ENCODE measurements around the gene CENPM. TPM values are rescaled to one million over a fixed set of nuclear protein-coding genes. Genes with fewer than 3 reads are reported as not detected.

CENPM gene
- polyA plus RNA-seq, 1 of the 3 experiments (the other 2 are of a cell fraction): 15.6 TPM

DNA sequence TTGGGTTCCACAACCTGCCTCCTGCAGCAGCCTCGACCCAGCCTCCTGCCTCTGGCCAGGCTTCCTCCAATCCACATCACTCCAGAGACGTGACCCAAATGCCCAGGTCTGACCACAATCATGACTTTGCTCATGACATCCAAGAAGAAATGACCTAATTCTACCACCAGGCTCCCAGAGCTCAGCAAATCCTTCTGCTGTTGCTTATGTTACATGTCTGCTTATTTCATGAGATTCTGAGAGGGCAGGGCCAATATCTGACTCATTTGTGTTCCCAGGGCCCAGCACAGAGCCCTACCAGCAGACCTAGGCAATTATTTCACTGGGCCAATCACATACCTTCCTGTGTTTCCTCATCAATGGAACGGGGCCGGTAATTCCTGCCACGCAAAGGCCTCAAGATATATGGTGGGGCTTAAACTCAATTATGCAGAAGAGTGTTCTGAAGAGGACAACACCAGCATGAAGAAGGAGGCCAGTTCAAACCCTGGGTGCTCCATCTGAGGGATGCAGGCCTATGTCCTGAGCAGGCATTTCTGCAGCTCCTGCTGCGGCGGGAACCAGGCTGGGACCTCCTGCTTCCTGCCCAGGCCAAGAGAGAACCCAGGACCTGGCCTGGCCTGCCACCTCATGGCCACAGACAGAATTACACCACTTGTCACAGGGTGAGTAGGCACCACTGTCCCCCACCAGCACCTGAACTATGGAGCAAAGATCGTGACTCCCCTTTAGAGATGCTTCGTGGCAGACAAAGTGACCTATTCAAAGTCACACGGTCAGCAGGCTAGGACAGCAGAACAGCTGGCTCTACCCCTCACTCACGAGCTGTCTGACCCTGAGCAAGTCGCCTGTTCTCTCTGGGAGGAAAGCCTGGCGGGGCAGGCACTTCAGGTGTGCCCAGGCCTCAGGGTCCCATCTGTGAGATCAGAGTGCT, 5.9 kb downstream of the CENPM start:
- TF ChIP-seq MAX (IDR thresholded peaks at IDR 0.05; ENCODE audit: low read depth) (no peak), GABPA (IDR thresholded peaks at IDR 0.05; ENCODE audit: low read depth) (no peak), RCOR1 (IDR thresholded peaks at IDR 0.05; ENCODE audit: low read length) (no peak), RAD21 (IDR thresholded peaks at IDR 0.05; ENCODE audit: low read length) (peak; percentile 87), TAF1 (IDR thresholded peaks at IDR 0.05; ENCODE audit: borderline replicate concordance, low read depth, low read length) (no peak), TEAD4 (IDR thresholded peaks at IDR 0.05; ENCODE audit: borderline replicate concordance, insufficient read depth) (no peak), FOXJ3 (CRISPR knock-in tag; IDR thresholded peaks at IDR 0.05) (no peak), CTCF (IDR thresholded peaks at IDR 0.05) (peak; percentile 65), ELF1 (IDR thresholded peaks at IDR 0.05) (no peak), SMC3 (IDR thresholded peaks at IDR 0.05; ENCODE audit: low read depth, low read length) (peak; percentile 77), NFIC (IDR thresholded peaks at IDR 0.05; ENCODE audit: borderline replicate concordance) (no peak), RFX5 (IDR thresholded peaks at IDR 0.05; ENCODE audit: low read length) (no peak), YY1 (IDR thresholded peaks at IDR 0.05; ENCODE audit: low read depth) (no peak), MXI1 (IDR thresholded peaks at IDR 0.05; ENCODE audit: low read depth, low read length) (no peak), EZH2phosphoT487 (IDR thresholded peaks at IDR 0.05; ENCODE audit: borderline replicate concordance, low read depth) (no peak), EP300 (IDR thresholded peaks at IDR 0.05; ENCODE audit: borderline replicate concordance in 1 of 2, low read depth in 1 of 2, low read length in 1 of 2) (no peak)
- 53% methylated on average over 8 of the region's 13 CpGs for WGBS (ENCODE audit: low lambda C conversion rate)

More for the DNA sequence above, 5.9 kb downstream of the CENPM start:
- H3K9me2 ChIP-seq: no peaks in the 10 kb centered on the region
- no peaks in the 10 kb centered on the region for H3K27me3 ChIP-seq (ENCODE audit: insufficient read depth)
- peaks cover 0 to 11% of the 10 kb centered on the region in 2 experiments; a peak in 1 of 4 replicates for H3K4me1 ChIP-seq (ENCODE audit: control insufficient read depth in 1 of 2, insufficient read depth in 2 of 2, low read depth in 1 of 2, low read length in 1 of 2)
- H3K9me3 ChIP-seq: no peaks in the 10 kb centered on the region
- no peak overlapping the region for H3K9ac ChIP-seq
- peak overlapping the region in 1 of 2 experiments; percentile 32; a peak in 1 of 4 replicates for H3K4me3 ChIP-seq (ENCODE audit: low read depth in 2 of 2, low read length in 1 of 2)
- no peak overlapping the region for H2AFZ ChIP-seq (ENCODE audit: low read depth)
- DNase-seq: peak; percentile 78
- H4K20me1 ChIP-seq (ENCODE audit: insufficient read depth): no peaks in the 10 kb centered on the region
- no peak overlapping the region for H3K4me2 ChIP-seq
- POLR2A ChIA-PET: interaction anchor here (1.4 kb wide), 1 partner anchor 244 kb away, joined by 6 read pairs; no protein-coding TSS in a partner anchor
- peak overlapping the region in 1 of 2 experiments; percentile 45; a peak in 2 of 4 replicates for H3K27ac ChIP-seq (ENCODE audit: low read depth in 2 of 2, low read length in 1 of 2)
- H3K79me2 ChIP-seq (ENCODE audit: insufficient read depth): peaks cover 6% of the 10 kb centered on the region; the same call in 1 of the 2 replicates
- CTCF ChIA-PET: interaction anchor here (0.6 to 3.6 kb wide), 29 partner anchors 9 to 318 kb away, joined by 3 to 46 read pairs (median 4); partner anchors contain the start of genes MEI1 and SMIM45
- H3F3A ChIP-seq (replicated peaks; ENCODE audit: insufficient read depth): peaks cover 11% of the 10 kb centered on the region
- no peaks in the 10 kb centered on the region for H3K36me3 ChIP-seq (replicated peaks in 1 of 2; ENCODE audit: control insufficient read depth in 1 of 2, insufficient read depth in 2 of 2, low read length in 1 of 2)
